NCI-H524 treated with DMSO at 0.1 percent for 48 hours (cell line): ENCODE data around the gene FLAD1.
"Not testable (repeated sequence)": the region's sequence is repeated elsewhere in the genome, so short reads cannot be mapped to it uniquely, and the experiment has no call there.

Source experiments
- DNase-seq: peaks from one replicate; lab custom pipeline; 2025; lab: John Stamatoyannopoulos, UW

The FLAD1 gene

GRCh38 chr1:154990276-154990675, 7.1 kb downstream of the FLAD1 start:
- DNase-seq, result no peak

- no peak for DNase-seq
Measured at GRCh38 chr1:154992721-154993571, 9.8 kb downstream of the FLAD1 start.

- no peak for DNase-seq
Measured at GRCh38 chr1:154993572-154994268, 10.6 kb downstream of the FLAD1 start, which contains the start of gene LENEP. Gene LENEP (plus strand): TSS chr1:154993586. CDS start chr1:154993608, 22 bp downstream.

GRCh38 chr1:154994269-154994587, 11.1 kb downstream of the FLAD1 start:
- DNase-seq, result no peak

GRCh38 chr1:154994591-154994990, 11.4 kb downstream of the FLAD1 start:
- no peak for DNase-seq

GRCh38 chr1:154995301-154995983, 12.3 kb downstream of the FLAD1 start:
- not testable (repeated sequence) for DNase-seq

- no peak for DNase-seq
Measured at GRCh38 chr1:154996966-154997701, 14.0 kb downstream of the FLAD1 start.

GRCh38 chr1:154998201-154998780, 15.1 kb downstream of the FLAD1 start:
- no peak for DNase-seq

GRCh38 chr1:154998818-154999570, 15.8 kb downstream of the FLAD1 start:
- DNase-seq, result no peak

- DNase-seq, result no peak
Measured at GRCh38 chr1:154999571-155000410, 16.6 kb downstream of the FLAD1 start.

- DNase-seq, result no peak
Measured at GRCh38 chr1:155000411-155000725, 17.2 kb downstream of the FLAD1 start.

GRCh38 chr1:155000726-155001424, 17.7 kb downstream of the FLAD1 start:
- DNase-seq, result peak; percentile 60

- DNase-seq, result no peak
Measured at GRCh38 chr1:155001425-155001674, 18.2 kb downstream of the FLAD1 start.

GRCh38 chr1:155001675-155002463, 18.7 kb downstream of the FLAD1 start:
- peak; percentile 81 for DNase-seq

GRCh38 chr1:155002464-155003226, 19.5 kb downstream of the FLAD1 start, which contains the start of gene ZBTB7B:
Gene ZBTB7B (plus strand): TSS chr1:155002802. CDS start chr1:155014661, 11,859 bp downstream.
- no peak for DNase-seq

GRCh38 chr1:155003227-155003765, 20.2 kb downstream of the FLAD1 start:
- DNase-seq, result no peak

GRCh38 chr1:155003766-155004351, 20.7 kb downstream of the FLAD1 start:
- no peak for DNase-seq
